Gastrocnemius medialis (tissue), 4 donors: ENCODE data around the gene ME1. TPM values are rescaled to one million over a fixed set of nuclear protein-coding genes. Genes with fewer than 3 reads are reported as not detected.

ENCODE experiments used
- ATAC-seq, 2 donors: fragments of 150-250 bp; one replicate each; pipeline ENCODE4 v1.9.1; 2016
- DNase-seq, 2 donors: peaks; one replicate each; pipeline ENCODE4 v3.0.0-alpha.2; 2019
- H3K27ac ChIP-seq, 4 donors: fragments of 200-600 bp; sonication (generic); 1 replicate in 1 of 4; 2 replicates in 3 of 4; pipeline ENCODE4 v1.5.1; 2016 to 2018; ENCODE audit warnings: mild to moderate bottlenecking in 2 of 4, moderate library complexity in 1 of 4
- H3K27me3 ChIP-seq, 3 donors: fragments of 200-600 bp; sonication (generic) in 2 of 3; 1 replicate in 1 of 3; 2 replicates in 2 of 3; pipeline versions ENCODE4 v1.5.1 to v1.6.0; 2016 to 2019; ENCODE audit warnings: mild to moderate bottlenecking in 1 of 3, moderate library complexity in 1 of 3
- H3K36me3 ChIP-seq, 2 donors: fragments of 200-600 bp; sonication (generic) in 1 of 2; one replicate each; pipeline ENCODE4 v1.5.1; 2017 to 2018
- H3K4me1 ChIP-seq, 2 donors: fragments of 200-600 bp; sonication (generic) in 1 of 2; one replicate each; pipeline ENCODE4 v1.5.1; 2016 to 2017; ENCODE audit warnings: mild to moderate bottlenecking in 2 of 2
- H3K4me3 ChIP-seq, 4 donors: fragments of 200-600 bp; sonication (generic) in 3 of 4; 1 replicate in 1 of 4; 2 replicates in 3 of 4; pipeline ENCODE4 v1.5.1; 2016 to 2019; ENCODE audit warnings: mild to moderate bottlenecking in 2 of 4
- H3K9me3 ChIP-seq, 3 donors: fragments of 200-600 bp; sonication (generic) in 2 of 3; 1 replicate in 1 of 3; 2 replicates in 2 of 3; pipeline ENCODE4 v1.5.1; 2016 to 2019
- POLR2A ChIP-seq, 2 donors: fragments of 450-650 bp; IDR thresholded peaks; one replicate each; pipeline ENCODE4 v1.6.1; 2017; ENCODE audit warnings: antibody characterized with exemption in 2 of 2, mild to moderate bottlenecking in 2 of 2, moderate library complexity in 2 of 2
- in situ Hi-C, 4 donors: fragments of 200-750 bp; cut with MboI; loops; one replicate each; pipeline versions ENCODE4 v1.15.0 to v1.8.0; 2017; ENCODE audit warnings: low sequenced_read_pairs in 4 of 4
- intact Hi-C: fragments of 100-400 bp; cut with DNase I; formaldehyde crosslinking; loops from one replicate; pipeline ENCODE4 v1.15.1; 2023; ENCODE audit warnings: low total_unique reads
- total RNA-seq, 4 donors: library from RNA; depleted of rRNA; stranded (reverse); fragments of >200 nt; gene quantifications; one replicate each; pipeline versions ENCODE4 v1.1.0 to v1.2.3, GENCODE V29; 2016
- TF ChIP-seq, protein P1 (sequence below), 5 experiments: fragments of 450-650 bp in 3 of 5; fragments of 200-600 bp in 2 of 5; sonication (generic) in 2 of 5; IDR thresholded peaks in 4 of 5; conservative IDR thresholded peaks in 1 of 5; 1 replicate in 4 of 5; 2 replicates in 1 of 5; pipeline ENCODE4 v1.5.1; 2016 to 2019; ENCODE audit warnings: antibody characterized with exemption in 5 of 5, mild to moderate bottlenecking in 3 of 5, moderate library complexity in 3 of 5

ME1 gene
- total RNA-seq, 4 donors from 2014 or later: 15.6 to 36.8 (median 25.4) TPM

DNA sequence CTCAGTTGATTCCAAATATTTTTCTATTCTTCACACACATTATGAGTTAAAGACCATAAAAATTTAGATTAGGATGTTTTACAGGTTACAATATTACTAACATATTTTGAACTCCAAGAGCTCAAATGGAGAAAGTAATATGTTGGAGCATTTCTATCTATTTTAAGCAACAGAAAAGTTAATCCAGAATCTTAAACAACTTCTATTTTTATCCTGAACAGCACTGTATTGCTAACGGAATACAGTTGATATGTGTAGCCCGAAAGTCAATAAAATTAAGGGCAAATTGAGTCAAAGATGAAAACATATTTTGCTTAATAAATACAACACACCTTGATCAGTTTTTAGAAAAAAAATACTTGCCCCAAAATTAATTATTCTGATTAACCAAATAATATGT, 97.4 kb downstream of the ME1 start:
- ATAC-seq: no peak
- H3K36me3 ChIP-seq: no peaks in the 10 kb centered on the region
- H3K4me3 ChIP-seq: no peak overlapping the region
- no peak overlapping the region for H3K27ac ChIP-seq
- intact Hi-C loops: no loop called here
- no peaks in the 10 kb centered on the region for H3K9me3 ChIP-seq
- in situ Hi-C loops: no loop called here
- no peak for DNase-seq
- no peaks in the 10 kb centered on the region for H3K27me3 ChIP-seq
- H3K4me1 ChIP-seq: peaks cover 6 to 9% of the 10 kb centered on the region in 2 donors
- TF ChIP-seq, protein P1, sequence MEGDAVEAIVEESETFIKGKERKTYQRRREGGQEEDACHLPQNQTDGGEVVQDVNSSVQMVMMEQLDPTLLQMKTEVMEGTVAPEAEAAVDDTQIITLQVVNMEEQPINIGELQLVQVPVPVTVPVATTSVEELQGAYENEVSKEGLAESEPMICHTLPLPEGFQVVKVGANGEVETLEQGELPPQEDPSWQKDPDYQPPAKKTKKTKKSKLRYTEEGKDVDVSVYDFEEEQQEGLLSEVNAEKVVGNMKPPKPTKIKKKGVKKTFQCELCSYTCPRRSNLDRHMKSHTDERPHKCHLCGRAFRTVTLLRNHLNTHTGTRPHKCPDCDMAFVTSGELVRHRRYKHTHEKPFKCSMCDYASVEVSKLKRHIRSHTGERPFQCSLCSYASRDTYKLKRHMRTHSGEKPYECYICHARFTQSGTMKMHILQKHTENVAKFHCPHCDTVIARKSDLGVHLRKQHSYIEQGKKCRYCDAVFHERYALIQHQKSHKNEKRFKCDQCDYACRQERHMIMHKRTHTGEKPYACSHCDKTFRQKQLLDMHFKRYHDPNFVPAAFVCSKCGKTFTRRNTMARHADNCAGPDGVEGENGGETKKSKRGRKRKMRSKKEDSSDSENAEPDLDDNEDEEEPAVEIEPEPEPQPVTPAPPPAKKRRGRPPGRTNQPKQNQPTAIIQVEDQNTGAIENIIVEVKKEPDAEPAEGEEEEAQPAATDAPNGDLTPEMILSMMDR (IDR thresholded peaks at IDR 0.05 in 4 of 5, conservative IDR thresholded peaks at IDR 0.05 in 1 of 5): no peak
- no peak for TF ChIP-seq POLR2A (IDR thresholded peaks at IDR 0.05)

DNA sequence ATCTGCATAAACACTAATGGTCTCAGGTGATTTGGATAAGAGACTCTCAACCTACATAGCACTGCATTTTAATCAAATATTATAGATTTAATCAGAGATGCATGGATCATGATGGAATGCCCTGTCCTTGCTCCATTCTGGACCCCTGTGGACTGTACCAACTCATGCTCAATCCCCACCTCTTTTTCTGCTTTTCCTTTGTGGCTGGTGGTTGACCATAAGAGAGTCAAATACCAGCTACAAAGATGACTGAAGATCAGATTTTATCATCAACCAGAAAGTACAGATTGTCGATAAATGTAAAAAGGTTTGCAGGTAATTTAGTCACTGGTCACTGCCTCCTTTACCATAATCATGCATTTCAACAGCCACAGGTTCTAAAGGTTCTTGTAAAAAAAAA, 116.2 kb downstream of the ME1 start:
- DNase-seq: no peak
- TF ChIP-seq, protein P1 (IDR thresholded peaks at IDR 0.05 in 4 of 5, conservative IDR thresholded peaks at IDR 0.05 in 1 of 5): no peak
- TF ChIP-seq POLR2A (IDR thresholded peaks at IDR 0.05): no peak
- Histone ChIP-seq H3K27ac (no peak overlapping the region), H3K9me3 (no peaks in the 10 kb centered on the region), H3K4me1 (no peaks in the 10 kb centered on the region), H3K27me3 (no peaks in the 10 kb centered on the region), H3K36me3 (peaks cover 0 to 5% of the 10 kb centered on the region in 2 donors), H3K4me3 (no peak overlapping the region)
- in situ Hi-C loops (no loop called here), intact Hi-C loops (no loop called here)
- no peak for ATAC-seq

DNA sequence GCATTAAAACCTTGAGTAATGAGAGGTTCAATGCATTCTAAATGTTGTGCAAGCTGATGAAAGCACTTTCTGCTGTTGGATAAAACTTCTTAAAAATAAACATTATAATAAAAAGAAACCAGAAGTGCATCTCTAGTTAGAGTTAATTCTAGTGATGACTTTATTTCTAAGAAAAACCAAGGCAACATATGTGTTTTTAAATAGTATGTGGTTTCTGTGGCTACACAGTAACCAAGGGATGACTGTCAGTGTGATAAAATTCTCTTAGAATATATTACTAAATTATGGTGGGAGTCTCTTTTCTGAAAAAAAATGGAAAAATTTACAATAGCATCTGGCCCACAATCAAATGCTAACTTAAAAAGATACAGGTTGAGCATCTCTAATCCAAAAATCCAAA, 117.0 kb downstream of the ME1 start:
- intact Hi-C loops: no loop called here
- DNase-seq: no peak
- TF ChIP-seq, protein P1 (IDR thresholded peaks at IDR 0.05 in 4 of 5, conservative IDR thresholded peaks at IDR 0.05 in 1 of 5): no peak
- no peak for TF ChIP-seq POLR2A (IDR thresholded peaks at IDR 0.05)
- Histone ChIP-seq H3K4me1 (no peaks in the 10 kb centered on the region), H3K27me3 (no peaks in the 10 kb centered on the region), H3K9me3 (no peaks in the 10 kb centered on the region), H3K27ac (no peak overlapping the region), H3K4me3 (no peak overlapping the region), H3K36me3 (peaks cover 0 to 5% of the 10 kb centered on the region in 2 donors)
- in situ Hi-C loops: no loop called here
- no peak for ATAC-seq

DNA sequence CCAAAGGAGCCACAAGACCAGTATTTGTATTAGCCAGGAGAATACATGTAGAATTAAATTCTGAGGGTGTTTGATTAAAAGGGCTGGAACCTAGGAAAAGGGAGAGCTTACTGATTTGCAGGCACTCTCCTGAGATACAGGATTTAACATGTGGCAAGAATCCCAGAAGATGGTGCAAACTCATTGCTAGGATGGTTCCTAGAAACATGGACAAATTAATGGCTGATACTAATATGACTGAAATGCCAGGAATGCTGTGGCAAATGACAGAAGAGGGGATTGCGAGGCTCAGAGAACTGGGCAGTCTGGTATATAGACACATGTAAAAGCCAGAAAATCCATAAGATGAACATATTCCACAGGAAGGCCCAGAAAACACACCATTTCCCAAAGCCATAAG, 119.6 kb downstream of the ME1 start:
- no peaks in the 10 kb centered on the region for H3K27me3 ChIP-seq
- TF ChIP-seq, protein P1 (IDR thresholded peaks at IDR 0.05 in 4 of 5, conservative IDR thresholded peaks at IDR 0.05 in 1 of 5): no peak
- TF ChIP-seq POLR2A (IDR thresholded peaks at IDR 0.05): no peak
- intact Hi-C loops: no loop called here
- H3K4me3 ChIP-seq: no peak overlapping the region
- no peaks in the 10 kb centered on the region for H3K4me1 ChIP-seq
- no peak overlapping the region for H3K27ac ChIP-seq
- DNase-seq (no peak), ATAC-seq (no peak)
- no peaks in the 10 kb centered on the region for H3K9me3 ChIP-seq
- peaks cover 0 to 5% of the 10 kb centered on the region in 2 donors for H3K36me3 ChIP-seq
- in situ Hi-C loops: no loop called here

DNA sequence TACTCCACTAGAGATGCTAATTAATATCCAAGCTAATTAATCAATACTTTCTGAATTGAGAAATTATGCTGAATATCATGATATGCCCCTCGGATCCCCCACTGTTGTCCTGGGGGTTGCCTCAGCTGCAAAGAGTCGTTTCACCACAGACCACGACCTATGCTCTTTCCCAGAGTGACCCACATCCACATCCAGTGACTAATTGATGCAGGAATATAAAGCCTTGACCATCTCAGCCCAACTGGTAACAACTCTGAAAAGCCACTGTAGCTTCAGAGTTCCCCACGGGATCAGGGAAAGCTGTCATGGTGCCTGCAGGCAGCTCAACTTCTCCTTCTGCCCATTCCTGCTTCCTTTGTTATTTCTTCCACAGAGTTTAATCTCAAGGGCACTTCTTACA, 120.8 kb downstream of the ME1 start:
- in situ Hi-C loops: no loop called here
- no peak for ATAC-seq

More for the DNA sequence above, 120.8 kb downstream of the ME1 start:
- H3K27me3 ChIP-seq: no peaks in the 10 kb centered on the region
- DNase-seq: no peak
- no peak overlapping the region for H3K27ac ChIP-seq
- no peak for TF ChIP-seq POLR2A (IDR thresholded peaks at IDR 0.05)
- TF ChIP-seq, protein P1 (IDR thresholded peaks at IDR 0.05 in 4 of 5, conservative IDR thresholded peaks at IDR 0.05 in 1 of 5): no peak
- H3K9me3 ChIP-seq: no peaks in the 10 kb centered on the region
- peaks cover 0 to 3% of the 10 kb centered on the region in 2 donors for H3K4me1 ChIP-seq
- H3K4me3 ChIP-seq: no peak overlapping the region
- intact Hi-C loops: no loop called here
- peaks cover 0 to 5% of the 10 kb centered on the region in 2 donors for H3K36me3 ChIP-seq
